ENCODE measurements around the gene DDAH1.

GRCh38 chr1:85454214-85454613 lies 10.7 kb downstream of the DDAH1 start:
- no peak for TF ChIP-seq EZH2 (IDR thresholded peaks at IDR 0.05; ENCODE audit: borderline replicate concordance)
- TF ChIP-seq, protein P1, sequence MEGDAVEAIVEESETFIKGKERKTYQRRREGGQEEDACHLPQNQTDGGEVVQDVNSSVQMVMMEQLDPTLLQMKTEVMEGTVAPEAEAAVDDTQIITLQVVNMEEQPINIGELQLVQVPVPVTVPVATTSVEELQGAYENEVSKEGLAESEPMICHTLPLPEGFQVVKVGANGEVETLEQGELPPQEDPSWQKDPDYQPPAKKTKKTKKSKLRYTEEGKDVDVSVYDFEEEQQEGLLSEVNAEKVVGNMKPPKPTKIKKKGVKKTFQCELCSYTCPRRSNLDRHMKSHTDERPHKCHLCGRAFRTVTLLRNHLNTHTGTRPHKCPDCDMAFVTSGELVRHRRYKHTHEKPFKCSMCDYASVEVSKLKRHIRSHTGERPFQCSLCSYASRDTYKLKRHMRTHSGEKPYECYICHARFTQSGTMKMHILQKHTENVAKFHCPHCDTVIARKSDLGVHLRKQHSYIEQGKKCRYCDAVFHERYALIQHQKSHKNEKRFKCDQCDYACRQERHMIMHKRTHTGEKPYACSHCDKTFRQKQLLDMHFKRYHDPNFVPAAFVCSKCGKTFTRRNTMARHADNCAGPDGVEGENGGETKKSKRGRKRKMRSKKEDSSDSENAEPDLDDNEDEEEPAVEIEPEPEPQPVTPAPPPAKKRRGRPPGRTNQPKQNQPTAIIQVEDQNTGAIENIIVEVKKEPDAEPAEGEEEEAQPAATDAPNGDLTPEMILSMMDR (IDR thresholded peaks at IDR 0.05; ENCODE audit: poor library complexity) = no peak
